Bronchial epithelial cell (primary cell): Measurements from ENCODE around the gene FAM219B. TPM values are rescaled to one million over a fixed set of nuclear protein-coding genes. Genes with fewer than 3 reads are reported as not detected.
A peak's percentile ranks its signal among the peaks of the same experiment; 100 is the strongest.
"Not testable (repeated sequence)": the region's sequence is repeated elsewhere in the genome, so short reads cannot be mapped to it uniquely, and the experiment has no call there.

Source experiments
- DNase-seq: peaks from one replicate; pipeline ENCODE4 v3.0.0-alpha.2; 2010; ENCODE audit warnings: low read depth
- FAIRE-seq: peaks from 2 replicates; lab custom pipeline; 2011; peaks lifted over from hg19 to GRCh38; lab: Jason Lieb, UNC
- H3K27me3 ChIP-seq: 2 replicates; pipeline ENCODE4 v1.5.1; 2011; ENCODE audit warnings: low read length; ENCODE audit not compliant: control insufficient read depth, insufficient read depth
- H3K36me3 ChIP-seq: 2 replicates; pipeline ENCODE4 v1.5.1; 2011; ENCODE audit warnings: low read length; ENCODE audit not compliant: control insufficient read depth, insufficient read depth
- H3K4me3 ChIP-seq: 2 replicates; pipeline ENCODE4 v1.5.1; 2011; ENCODE audit warnings: mild to moderate bottlenecking, low read depth, low read length, control low read depth
- CTCF ChIP-seq: IDR thresholded peaks from 2 replicates; pipeline ENCODE4 v1.5.1; 2011; ENCODE audit warnings: mild to moderate bottlenecking, moderate library complexity, low read length, control low read depth, inconsistent platforms; ENCODE audit not compliant: insufficient read depth, severe bottlenecking
- total RNA-seq: library from RNA; depleted of rRNA; stranded (reverse); fragments of >200 nt; gene quantifications from 2 replicates; pipeline ENCODE4 v1.2.1, GENCODE V29; 2014

The FAM219B gene
- total RNA-seq, 1 donor from 2014 or later: 72.4 TPM

GRCh38 chr15:74924525-74924924 lies 17.9 kb upstream of the FAM219B start:
- no peak for TF ChIP-seq CTCF
- no peaks in the 10 kb centered on the region for H3K27me3 ChIP-seq
- no peak for DNase-seq
- no peak for FAIRE-seq
- no peak overlapping the region for H3K4me3 ChIP-seq
- peaks cover 8% of the 10 kb centered on the region for H3K36me3 ChIP-seq

DNA sequence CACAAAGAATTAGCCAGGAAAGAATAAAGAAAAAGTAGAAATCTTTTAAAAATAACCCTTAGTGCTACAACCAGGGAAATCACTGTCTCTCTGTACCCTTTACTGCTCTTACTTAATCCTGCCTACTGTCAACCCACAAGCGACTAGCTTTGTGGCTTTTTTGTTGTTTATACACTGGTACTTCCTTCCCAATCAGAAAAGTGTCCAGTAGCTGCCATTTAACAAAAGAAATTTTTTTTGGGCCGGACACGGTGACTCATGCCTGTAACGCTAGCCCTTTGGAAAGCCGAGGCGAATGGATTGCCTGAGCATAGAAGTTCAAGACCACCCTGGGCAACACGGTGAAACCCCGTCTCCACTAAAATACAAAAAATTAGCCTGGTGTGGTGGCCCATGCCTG lies 13.8 kb upstream of the FAM219B start:
- TF ChIP-seq CTCF: no peak
- Histone ChIP-seq H3K27me3 (no peaks in the 10 kb centered on the region), H3K36me3 (peaks cover 10% of the 10 kb centered on the region), H3K4me3 (no peak overlapping the region)
- FAIRE-seq: no peak
- DNase-seq: no peak

DNA sequence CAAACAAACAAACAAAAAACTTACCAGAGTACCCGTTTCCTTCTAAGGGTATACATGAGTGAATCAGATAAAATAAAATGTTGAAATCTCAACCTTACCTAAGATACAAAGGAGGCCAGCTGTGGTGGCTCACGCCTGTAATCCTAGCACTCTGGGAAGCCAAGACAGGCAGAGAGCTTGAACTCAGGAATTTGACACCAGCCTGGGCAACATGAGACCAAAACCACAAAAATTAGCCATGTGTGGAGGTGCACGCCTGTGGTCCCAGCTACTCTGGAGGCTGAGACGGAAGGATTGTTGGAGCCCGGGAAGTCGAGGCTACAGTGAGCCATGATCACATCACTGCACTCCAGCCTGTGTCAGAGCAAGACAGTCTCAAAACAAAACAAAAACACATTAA lies 11.0 kb upstream of the FAM219B start:
- FAIRE-seq: no peak

DNA sequence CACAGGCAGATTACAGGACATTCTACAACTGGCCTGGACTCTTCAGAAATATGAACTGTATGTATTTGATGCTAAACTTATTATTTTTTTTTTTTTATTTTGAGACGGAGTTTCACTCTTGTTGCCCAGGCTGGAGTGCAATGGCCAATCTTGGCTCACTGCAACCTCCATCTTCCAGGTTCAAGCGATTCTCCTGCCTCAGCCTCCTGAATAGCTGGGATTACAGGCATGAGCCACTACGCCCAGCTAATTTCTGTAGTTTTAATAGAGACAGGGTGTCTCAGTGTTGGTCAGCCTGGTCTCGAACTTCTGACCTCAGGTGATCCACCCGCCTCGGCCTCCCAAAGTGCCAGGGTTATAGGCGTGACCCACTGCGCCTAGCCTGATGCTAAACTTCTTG lies 7.1 kb upstream of the FAM219B start:
- not testable (repeated sequence) for H3K36me3 ChIP-seq, H3K27me3 ChIP-seq, DNase-seq, FAIRE-seq, H3K4me3 ChIP-seq

More for the DNA sequence above, 11.0 kb upstream of the FAM219B start:
- TF ChIP-seq CTCF: no peak
- no peak overlapping the region for H3K4me3 ChIP-seq
- DNase-seq: no peak
- H3K27me3 ChIP-seq: no peaks in the 10 kb centered on the region
- peaks cover 9% of the 10 kb centered on the region for H3K36me3 ChIP-seq

DNA sequence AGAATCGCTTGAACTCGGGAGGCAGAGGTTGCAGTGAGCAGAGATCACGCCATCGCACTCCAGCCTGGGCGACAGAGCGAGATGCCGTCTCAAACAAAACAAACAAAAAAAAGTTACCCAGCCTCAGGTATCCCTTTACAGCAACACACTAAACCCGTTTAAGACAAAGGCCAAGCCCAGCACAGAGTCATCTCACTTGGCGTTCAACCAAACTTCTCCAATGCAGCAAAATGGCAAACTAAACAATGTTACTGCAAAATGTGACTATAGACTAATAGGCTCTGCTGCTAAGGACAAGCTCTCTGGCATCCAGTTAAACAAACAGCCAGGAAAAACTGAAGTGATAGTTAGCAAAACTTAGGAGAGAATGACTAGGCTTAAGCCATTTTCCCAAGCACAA lies 6.4 kb upstream of the FAM219B start:
- Histone ChIP-seq H3K27me3 (no peaks in the 10 kb centered on the region), H3K36me3 (peaks cover 7% of the 10 kb centered on the region), H3K4me3 (no peak overlapping the region)
- FAIRE-seq: no peak
- no peak for TF ChIP-seq CTCF
- DNase-seq: peak; percentile 15

DNA sequence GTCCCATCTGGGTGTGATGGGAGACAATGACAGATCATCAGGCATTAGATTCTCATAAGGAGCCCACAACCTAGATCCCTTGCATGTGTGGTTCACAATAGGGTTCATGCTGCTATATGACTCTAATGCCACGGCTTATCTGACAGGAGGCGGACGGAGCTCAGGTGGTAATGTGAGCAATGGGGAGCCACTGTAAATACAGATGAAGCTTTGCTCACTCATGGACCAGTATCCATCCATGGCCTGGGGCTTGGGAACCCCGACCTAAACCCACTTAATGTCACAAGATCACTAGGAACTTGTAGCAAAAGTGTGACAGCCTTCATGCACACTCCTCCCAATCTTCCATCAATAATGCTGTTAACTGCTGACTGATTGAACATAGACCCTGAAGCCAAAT lies 2.0 kb upstream of the FAM219B start:
- FAIRE-seq (no peak), DNase-seq (no peak)
- H3K27me3 ChIP-seq: no peaks in the 10 kb centered on the region
- H3K4me3 ChIP-seq: no peak overlapping the region
- no peak for TF ChIP-seq CTCF
- peaks cover 10% of the 10 kb centered on the region for H3K36me3 ChIP-seq
